Kidney epithelial cell (primary cell): ENCODE measurements around the gene OPN1SW. TPM values are rescaled to one million over a fixed set of nuclear protein-coding genes. Genes with fewer than 3 reads are reported as not detected.

Source experiments
- DNase-seq: peaks from one replicate; pipeline ENCODE4 v3.0.0-alpha.2; 2010; ENCODE audit warnings: low read depth
- H3K27me3 ChIP-seq: 2 replicates; pipeline ENCODE4 v1.6.0; 2011; ENCODE audit warnings: low read length; ENCODE audit not compliant: control insufficient read depth, insufficient read depth
- H3K36me3 ChIP-seq: 2 replicates; pipeline ENCODE4 v1.5.1; 2011; ENCODE audit warnings: low read length; ENCODE audit not compliant: control insufficient read depth, insufficient read depth
- H3K4me3 ChIP-seq: 2 replicates; pipeline ENCODE4 v1.5.1; 2011; ENCODE audit warnings: low read depth, mild to moderate bottlenecking, control low read depth, low read length
- CTCF ChIP-seq: IDR thresholded peaks from 2 replicates; pipeline ENCODE4 v1.5.1; 2011; ENCODE audit warnings: mild to moderate bottlenecking, moderate library complexity, low read length, control low read depth, inconsistent platforms; ENCODE audit not compliant: insufficient read depth, poor library complexity, severe bottlenecking
- total RNA-seq: library from RNA; depleted of rRNA; stranded (reverse); fragments of >200 nt; gene quantifications from 2 replicates; pipeline ENCODE4 v1.2.3, GENCODE V29; 2015

Gene OPN1SW
- total RNA-seq, 1 donor from 2014 or later, result not detected

- TF ChIP-seq CTCF, result no peak
- Histone ChIP-seq H3K36me3 (no peaks in the 10 kb centered on the region), H3K27me3 (no peaks in the 10 kb centered on the region)
Observed at GRCh38 chr7:128783143-128783861, 7.7 kb upstream of the OPN1SW start.

GRCh38 chr7:128781851-128782250 lies 6.3 kb upstream of the OPN1SW start:
- no peak for DNase-seq
- no peak overlapping the region for H3K4me3 ChIP-seq

More at GRCh38 chr7:128783143-128783861, 7.7 kb upstream of the OPN1SW start:
- no peak for DNase-seq
- H3K4me3 ChIP-seq, result no peak overlapping the region

GRCh38 chr7:128781126-128781525 lies 5.5 kb upstream of the OPN1SW start:
- no peak for DNase-seq
- Histone ChIP-seq H3K36me3 (no peaks in the 10 kb centered on the region), H3K27me3 (no peaks in the 10 kb centered on the region), H3K4me3 (no peak overlapping the region)
- TF ChIP-seq CTCF, result no peak

More at GRCh38 chr7:128781851-128782250, 6.3 kb upstream of the OPN1SW start:
- TF ChIP-seq CTCF, result no peak
- H3K36me3 ChIP-seq, result no peaks in the 10 kb centered on the region
- no peaks in the 10 kb centered on the region for H3K27me3 ChIP-seq

- Histone ChIP-seq H3K4me3 (no peak overlapping the region), H3K27me3 (no peaks in the 10 kb centered on the region), H3K36me3 (no peaks in the 10 kb centered on the region)
- TF ChIP-seq CTCF, result no peak
- DNase-seq, result no peak
Observed at GRCh38 chr7:128778946-128779345, 3.4 kb upstream of the OPN1SW start.

GRCh38 chr7:128777156-128778123 lies 1.8 kb upstream of the OPN1SW start:
- no peak for TF ChIP-seq CTCF
- Histone ChIP-seq H3K36me3 (peaks cover 2% of the 10 kb centered on the region), H3K27me3 (no peaks in the 10 kb centered on the region), H3K4me3 (no peak overlapping the region)
- no peak for DNase-seq
